H1 (cell line): ENCODE data around the gene SEMA3E. TPM values are rescaled to one million over a fixed set of nuclear protein-coding genes. Genes with fewer than 3 reads are reported as not detected.

Source experiments
- CBX8 ChIP-seq: fragments of 300-800, 300-1000 bp; sonication (generic); IDR thresholded peaks from 2 replicates; pipeline ENCODE4 v1.7.1; 2016; ENCODE audit warnings: low read depth, low read length, borderline replicate concordance
- CHD7 ChIP-seq: fragments of 300-600 bp; sonication (generic); IDR thresholded peaks from 2 replicates; pipeline ENCODE4 v1.7.1; 2012; ENCODE audit warnings: low read length, moderate library complexity, mild to moderate bottlenecking, inconsistent platforms; ENCODE audit not compliant: insufficient replicate concordance
- CTCF ChIP-seq, 3 experiments: IDR thresholded peaks; 1 replicate in 2 of 3; 2 replicates in 1 of 3; pipeline versions ENCODE4 v1.5.1 to v1.6.1; 2011; ENCODE audit warnings: low read length in 3 of 3, mild to moderate bottlenecking in 3 of 3, inconsistent platforms in 2 of 3, low read depth in 1 of 3, moderate library complexity in 1 of 3; ENCODE audit not compliant: insufficient read depth in 1 of 3; ENCODE audit errors: control extremely low read depth in 1 of 3
- polyA plus RNA-seq, 7 experiments: library from polyadenylated mRNA; depleted of rRNA in 3 of 7; stranded (reverse) in 5 of 7; unstranded in 2 of 7; fragments of >200 nt in 5 of 7; fragments of 200-250 nt in 2 of 7; gene quantifications; 1 replicate in 5 of 7; 2 replicates in 1 of 7; 4 replicates in 1 of 7; pipeline versions ENCODE4 v1.2.1 to v1.2.3, GENCODE V29; 2011 to 2013; ENCODE audit warnings: missing spikeins in 2 of 7, mixed read lengths in 2 of 7
- total RNA-seq: library from RNA; stranded (reverse); fragmentation: NEBNext Ultra II Directional; extraction: Animal tissue kit (Norgen Biotek cat#: 25700); gene quantifications from 2 replicates; pipeline ENCODE4 v1.2.1, GENCODE V29; 2021

SEMA3E gene
- total and polyA plus RNA-seq, 2 of the 8 experiments (the other 6 are each of a cell fraction or from before 2014, with no cell fraction given), result 0.93 to 0.94 TPM

DNA sequence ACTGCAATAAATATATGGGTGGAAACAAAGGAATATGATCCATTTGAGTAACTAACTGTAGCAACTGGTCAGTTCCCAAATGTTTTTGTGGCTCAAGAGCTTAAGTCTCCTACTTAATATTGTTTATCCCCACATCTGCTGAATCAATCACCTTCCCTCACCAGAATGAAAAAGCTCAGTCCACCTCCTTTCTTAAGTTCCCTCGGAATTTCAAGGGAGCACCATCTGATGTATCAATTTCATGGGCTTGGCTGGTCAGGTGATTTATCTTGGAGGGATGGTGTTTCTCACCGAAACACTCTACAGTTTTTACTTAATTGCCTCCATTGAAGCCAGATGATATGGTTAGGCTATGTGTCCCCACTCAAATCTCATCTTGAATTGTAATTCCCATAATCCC is 176.6 kb downstream of the SEMA3E start (continued):
- TF ChIP-seq CHD7 (no peak), CBX8 (no peak), CTCF (IDR thresholded peaks at IDR 0.05; ENCODE audit: control extremely low read depth in 1 of 3, insufficient read depth in 1 of 3, low read depth in 1 of 3, low read length in 3 of 3) (no peak)
